H1 (cell line): ENCODE data around the gene RAB44. TPM values are rescaled to one million over a fixed set of nuclear protein-coding genes. Genes with fewer than 3 reads are reported as not detected.

Source experiments
- CTCF ChIA-PET: fragments of 300-600 bp; sonication (Branson Sonifier 250); formaldehyde crosslinking; loops from one replicate; lab custom pipeline; 2021; ENCODE audit not compliant: partially characterized antibody; lab: Charles Lee
- POLR2A ChIA-PET: fragments of 300-600 bp; sonication (Branson Sonifier 250); formaldehyde crosslinking; loops from one replicate; lab custom pipeline; 2021; ENCODE audit warnings: inconsistent platforms; ENCODE audit not compliant: partially characterized antibody; lab: Charles Lee
- DNase-seq, 2 experiments: peaks; one replicate each; pipeline versions ENCODE4 v3.0.0 to v3.0.0-alpha.2; 2010 to 2022; ENCODE audit warnings: low spot score in 2 of 2, low read depth in 1 of 2, mixed read lengths in 1 of 2
- FAIRE-seq: peaks from 2 replicates; lab custom pipeline; 2011; peaks lifted over from hg19 to GRCh38; lab: Jason Lieb, UNC
- H2AFZ ChIP-seq: 2 replicates; pipeline ENCODE4 v1.8.1; 2012; ENCODE audit warnings: low read length, inconsistent platforms
- H2AK5ac ChIP-seq: 2 replicates; pipeline ENCODE4 v1.6.1; 2013; ENCODE audit warnings: low read depth, low read length
- H2BK120ac ChIP-seq: replicated peaks from 2 replicates; pipeline ENCODE3; 2013; ENCODE audit warnings: low read depth, low read length, inconsistent platforms
- H2BK12ac ChIP-seq: 2 replicates; pipeline ENCODE4 v1.6.1; 2013; ENCODE audit warnings: low read depth, low read length
- H2BK15ac ChIP-seq: 2 replicates; pipeline ENCODE4 v1.6.1; 2013; ENCODE audit warnings: low read length
- H2BK20ac ChIP-seq: 2 replicates; pipeline ENCODE4 v1.6.1; 2013; ENCODE audit warnings: low read length
- H2BK5ac ChIP-seq: 2 replicates; pipeline ENCODE4 v1.6.1; 2013; ENCODE audit warnings: low read depth, low read length
- H3K14ac ChIP-seq: 2 replicates; pipeline ENCODE4 v1.6.1; 2013; ENCODE audit warnings: inconsistent platforms; ENCODE audit not compliant: insufficient read length
- H3K18ac ChIP-seq: 2 replicates; pipeline ENCODE4 v1.6.1; 2013; ENCODE audit warnings: low read length; ENCODE audit errors: extremely low read depth
- H3K23ac ChIP-seq: 2 replicates; pipeline ENCODE4 v1.6.1; 2013; ENCODE audit warnings: inconsistent platforms; ENCODE audit not compliant: insufficient read length
- H3K23me2 ChIP-seq: 2 replicates; pipeline ENCODE4 v1.6.1; 2013; ENCODE audit warnings: low read depth, low read length
- H3K27ac ChIP-seq: 2 replicates; pipeline ENCODE4 v1.6.1; 2011; ENCODE audit warnings: low read depth, low read length, inconsistent platforms
- H3K27me3 ChIP-seq, 4 experiments: replicated peaks in 1 of 4; 1 replicate in 1 of 4; 2 replicates in 3 of 4; pipeline versions ENCODE4 v1.6.1 to v1.8.1; 2011 to 2013; ENCODE audit warnings: low read length in 3 of 4, mild to moderate bottlenecking in 3 of 4, inconsistent platforms in 2 of 4, mixed read lengths in 2 of 4, moderate library complexity in 1 of 4; ENCODE audit not compliant: control insufficient read depth in 3 of 4, insufficient read depth in 3 of 4; ENCODE audit errors: extremely low read depth in 1 of 4
- H3K36me3 ChIP-seq, 4 experiments: 2 replicates each; pipeline versions ENCODE4 v1.6.1 to v1.8.1; 2011 to 2013; ENCODE audit warnings: mild to moderate bottlenecking in 4 of 4, low read length in 3 of 4, moderate library complexity in 2 of 4, control low read depth in 1 of 4, inconsistent platforms in 1 of 4; ENCODE audit not compliant: insufficient read depth in 4 of 4, control insufficient read depth in 2 of 4
- H3K4ac ChIP-seq: replicated peaks from 2 replicates; pipeline ENCODE3; 2013; ENCODE audit warnings: low read length, low read depth, mixed read lengths, inconsistent platforms; ENCODE audit not compliant: insufficient read length
- H3K4me1 ChIP-seq, 4 experiments: replicated peaks in 1 of 4; 1 replicate in 1 of 4; 2 replicates in 3 of 4; pipeline versions ENCODE4 v1.6.1 to v1.8.1; 2011 to 2013; ENCODE audit warnings: low read length in 3 of 4, inconsistent platforms in 2 of 4, mixed read lengths in 1 of 4; ENCODE audit not compliant: insufficient read depth in 4 of 4, control insufficient read depth in 3 of 4
- H3K4me2 ChIP-seq, 2 experiments: 2 replicates each; pipeline versions ENCODE4 v1.6.1 to v1.8.1; 2011 to 2013; ENCODE audit warnings: low read depth in 2 of 2, low read length in 2 of 2, control low read depth in 1 of 2, inconsistent platforms in 1 of 2, mild to moderate bottlenecking in 1 of 2; ENCODE audit not compliant: insufficient read depth in 1 of 2
- H3K4me3 ChIP-seq, 4 experiments: fragments of 200-600, 300-600 bp in 1 of 4; sonication (generic), shearing (Covaris generic), sonication (Bioruptor Twin) in 1 of 4; 2 replicates each; pipeline versions ENCODE4 v1.5.1 to v1.8.1; 2011 to 2016; ENCODE audit warnings: low read length in 4 of 4, low read depth in 3 of 4, control low read depth in 2 of 4, inconsistent platforms in 2 of 4, mild to moderate bottlenecking in 2 of 4, mixed read lengths in 1 of 4, moderate library complexity in 1 of 4; ENCODE audit not compliant: insufficient read depth in 2 of 4; ENCODE audit errors: extremely low read depth in 1 of 4
- H3K56ac ChIP-seq: replicated peaks from 2 replicates; pipeline ENCODE3; 2013; ENCODE audit warnings: low read depth, mild to moderate bottlenecking, mixed read lengths, low read length, inconsistent platforms; ENCODE audit not compliant: insufficient read length
- H3K79me1 ChIP-seq: 2 replicates; pipeline ENCODE4 v1.6.1; 2013; ENCODE audit warnings: low read depth, low read length, control low read depth
- H3K79me2 ChIP-seq, 2 experiments: 2 replicates each; pipeline versions ENCODE4 v1.6.1 to v1.8.1; 2012 to 2013; ENCODE audit warnings: low read length in 2 of 2, mild to moderate bottlenecking in 2 of 2, inconsistent platforms in 1 of 2; ENCODE audit not compliant: insufficient read depth in 2 of 2, control insufficient read depth in 1 of 2
- H3K9ac ChIP-seq, 4 experiments: replicated peaks in 1 of 4; 1 replicate in 1 of 4; 2 replicates in 3 of 4; pipeline versions ENCODE4 v1.6.1 to v1.8.1; 2011 to 2013; ENCODE audit warnings: low read depth in 3 of 4, low read length in 3 of 4, control low read depth in 2 of 4, mild to moderate bottlenecking in 2 of 4, moderate library complexity in 2 of 4, inconsistent platforms in 1 of 4; ENCODE audit errors: extremely low read depth in 1 of 4
- H3K9me3 ChIP-seq, 2 experiments: 2 replicates each; pipeline versions ENCODE4 v1.6.1 to v1.8.1; 2012 to 2013; ENCODE audit warnings: mild to moderate bottlenecking in 2 of 2, moderate library complexity in 2 of 2, control low read depth in 1 of 2, inconsistent platforms in 1 of 2, low read depth in 1 of 2, low read length in 1 of 2, mixed read lengths in 1 of 2; ENCODE audit not compliant: insufficient read depth in 2 of 2
- H4K20me1 ChIP-seq, 2 experiments: replicated peaks in 1 of 2; 2 replicates each; pipeline versions ENCODE3 to v1.8.1; 2011 to 2013; ENCODE audit warnings: inconsistent platforms in 2 of 2, low read length in 2 of 2, mild to moderate bottlenecking in 1 of 2; ENCODE audit not compliant: insufficient read depth in 2 of 2, control insufficient read depth in 1 of 2
- H4K5ac ChIP-seq: 2 replicates; pipeline ENCODE4 v1.6.1; 2013; ENCODE audit warnings: low read length, low read depth, mixed read lengths, inconsistent platforms; ENCODE audit not compliant: insufficient read length
- H4K8ac ChIP-seq: 2 replicates; pipeline ENCODE4 v1.8.0; 2013; ENCODE audit warnings: mild to moderate bottlenecking, moderate library complexity, low read length, inconsistent platforms; ENCODE audit not compliant: insufficient read depth; ENCODE audit errors: extremely low read depth
- H4K91ac ChIP-seq: replicated peaks from 2 replicates; pipeline ENCODE3; 2013; ENCODE audit warnings: low read length, mixed read lengths, inconsistent platforms; ENCODE audit not compliant: insufficient read length
- BRCA1 ChIP-seq: IDR thresholded peaks from 2 replicates; pipeline ENCODE4 v1.6.1; 2012; ENCODE audit warnings: low read depth, low read length, improper control_type of control experiment
- CBX5 ChIP-seq: fragments of 300-800, 300-1000 bp; sonication (generic); IDR thresholded peaks from 2 replicates; pipeline ENCODE4 v1.7.1; 2016; ENCODE audit warnings: antibody characterized with exemption, low read length, low read depth
- CREB1 ChIP-seq: IDR thresholded peaks from 2 replicates; pipeline ENCODE4 v1.6.1; 2012; ENCODE audit warnings: inconsistent platforms
- EGR1 ChIP-seq: IDR thresholded peaks from 2 replicates; pipeline ENCODE4 v1.6.1; 2011; ENCODE audit warnings: low read depth, low read length, borderline replicate concordance
- EP300 ChIP-seq, 2 experiments: IDR thresholded peaks; 1 replicate in 1 of 2; 2 replicates in 1 of 2; pipeline ENCODE4 v1.6.1; 2011 to 2012; ENCODE audit warnings: low read depth in 2 of 2, low read length in 2 of 2, mild to moderate bottlenecking in 2 of 2, borderline replicate concordance in 1 of 2, inconsistent platforms in 1 of 2, moderate library complexity in 1 of 2
- GTF2F1 ChIP-seq: IDR thresholded peaks from 2 replicates; pipeline ENCODE4 v1.6.1; 2012; ENCODE audit warnings: low read depth, low read length, improper control_type of control experiment, borderline replicate concordance
- HDAC2 ChIP-seq, 2 experiments: fragments of 300-600 bp in 1 of 2; sonication (generic) in 1 of 2; IDR thresholded peaks; 2 replicates each; pipeline ENCODE4 v1.6.1; 2011 to 2012; ENCODE audit warnings: low read depth in 2 of 2, low read length in 2 of 2, mild to moderate bottlenecking in 2 of 2, moderate library complexity in 2 of 2, borderline replicate concordance in 1 of 2, inconsistent platforms in 1 of 2
- JUN ChIP-seq: IDR thresholded peaks from 2 replicates; pipeline ENCODE4 v1.6.1; 2011; ENCODE audit warnings: low read depth, mild to moderate bottlenecking, improper control_type of control experiment, low read length
- JUND ChIP-seq: IDR thresholded peaks from 2 replicates; pipeline ENCODE4 v1.6.1; 2011; ENCODE audit warnings: mild to moderate bottlenecking, improper control_type of control experiment, low read length
- KDM1A ChIP-seq: fragments of 200-600, 300-600 bp; sonication (generic); IDR thresholded peaks from 2 replicates; pipeline ENCODE4 v1.7.1; 2016; ENCODE audit warnings: mild to moderate bottlenecking, low read length, borderline replicate concordance
- MAFK ChIP-seq: IDR thresholded peaks from 2 replicates; pipeline ENCODE4 v1.6.1; 2012; ENCODE audit warnings: low read depth, mild to moderate bottlenecking, improper control_type of control experiment, low read length
- SIN3A ChIP-seq, 2 experiments: IDR thresholded peaks in 1 of 2; conservative IDR thresholded peaks in 1 of 2; 2 replicates each; pipeline ENCODE4 v1.6.1; 2011 to 2012; ENCODE audit warnings: low read length in 2 of 2, improper control_type of control experiment in 1 of 2, low read depth in 1 of 2, mild to moderate bottlenecking in 1 of 2
- SIX5 ChIP-seq: IDR thresholded peaks from 2 replicates; pipeline ENCODE4 v1.6.1; 2011; ENCODE audit warnings: mild to moderate bottlenecking, low read depth, low read length
- SUZ12 ChIP-seq: fragments of 200-600 bp; sonication (generic); IDR thresholded peaks from 2 replicates; pipeline ENCODE4 v1.6.1; 2012; ENCODE audit warnings: mild to moderate bottlenecking, inconsistent platforms, low read length, moderate library complexity, mixed read lengths
- ZNF274 ChIP-seq: IDR thresholded peaks from 2 replicates; pipeline ENCODE4 v1.7.0; 2012; ENCODE audit warnings: low read length, borderline replicate concordance; ENCODE audit errors: extremely low read depth
- WGBS, 2 experiments: shearing (Covaris generic) in 1 of 2; methylation state at CpG; one replicate each; pipeline versions ENCODE4 v1.1.6 to v1.1.7; 2013 to 2015; ENCODE audit warnings: low lambda C conversion rate in 2 of 2, mixed read lengths in 2 of 2, inconsistent platforms in 1 of 2, low coverage in 1 of 2, missing lambda C conversion rate in 1 of 2; ENCODE audit not compliant: insufficient replicate concordance in 2 of 2, insufficient coverage in 1 of 2, insufficient read length in 1 of 2; ENCODE audit errors: extremely low coverage in 1 of 2, missing lambda C conversion rate in 1 of 2; 5-methylcytosine and 5-hydroxymethylcytosine counted together
- polyA plus RNA-seq, 7 experiments: library from polyadenylated mRNA; depleted of rRNA in 3 of 7; stranded (reverse) in 5 of 7; unstranded in 2 of 7; fragments of >200 nt in 5 of 7; fragments of 200-250 nt in 2 of 7; gene quantifications; 1 replicate in 5 of 7; 2 replicates in 1 of 7; 4 replicates in 1 of 7; pipeline versions ENCODE4 v1.2.1 to v1.2.3, GENCODE V29; 2011 to 2013; ENCODE audit warnings: missing spikeins in 2 of 7, mixed read lengths in 2 of 7
- total RNA-seq: library from RNA; stranded (reverse); fragmentation: NEBNext Ultra II Directional; extraction: Animal tissue kit (Norgen Biotek cat#: 25700); gene quantifications from 2 replicates; pipeline ENCODE4 v1.2.1, GENCODE V29; 2021

The RAB44 gene
- total and polyA plus RNA-seq, 2 of the 8 experiments (the other 6 are each of a cell fraction or from before 2014, with no cell fraction given): 0.02 TPM; not detected in 1

GRCh38 chr6:36691011-36691410, 6.6 kb upstream of the RAB44 start:
- H2BK5ac ChIP-seq: no peak overlapping the region
- TF ChIP-seq JUND: no peak
- TF ChIP-seq EP300 (IDR thresholded peaks at IDR 0.05; ENCODE audit: borderline replicate concordance in 1 of 2, low read depth in 2 of 2, low read length in 2 of 2): no peak
- no peak for TF ChIP-seq KDM1A
- TF ChIP-seq SIX5: no peak
- TF ChIP-seq SIN3A (conservative IDR thresholded peaks at IDR 0.05 in 1 of 2, IDR thresholded peaks at IDR 0.05 in 1 of 2; ENCODE audit: low read depth in 1 of 2, low read length in 2 of 2): no peak
- TF ChIP-seq GTF2F1: no peak
- no peak for TF ChIP-seq MAFK
- TF ChIP-seq BRCA1: no peak
- no peak for TF ChIP-seq CREB1
- no peak for TF ChIP-seq JUN
- no peak for TF ChIP-seq ZNF274
- TF ChIP-seq HDAC2 (IDR thresholded peaks at IDR 0.05; ENCODE audit: borderline replicate concordance in 1 of 2, low read depth in 2 of 2, low read length in 2 of 2): no peak
- TF ChIP-seq SUZ12: no peak
- no peak for TF ChIP-seq CBX5
- no peak for TF ChIP-seq EGR1

More at GRCh38 chr6:36691011-36691410, 6.6 kb upstream of the RAB44 start:
- Histone ChIP-seq H2AFZ (no peak overlapping the region), H3K27ac (no peak overlapping the region), H3K4ac (no peak overlapping the region), H3K4me1 (no peaks in the 10 kb centered on the region), H2BK15ac (no peak overlapping the region), H4K20me1 (peaks cover 0 to 4% of the 10 kb centered on the region in 2 experiments), H3K4me3 (no peak overlapping the region), H2BK120ac (no peak overlapping the region), H3K4me2 (no peak overlapping the region), H4K8ac (no peak overlapping the region), H3K79me1 (no peaks in the 10 kb centered on the region), H3K23me2 (no peaks in the 10 kb centered on the region), H3K79me2 (no peaks in the 10 kb centered on the region), H4K5ac (no peak overlapping the region), H2BK12ac (no peak overlapping the region), H3K56ac (no peak overlapping the region), H3K9ac (no peak overlapping the region), H3K14ac (no peak overlapping the region), H2AK5ac (no peak overlapping the region), H2BK20ac (no peak overlapping the region), H3K36me3 (peaks cover 0 to 9% (median 2%) of the 10 kb centered on the region in 4 experiments; a peak in 4 of 8 replicates), H3K9me3 (no peaks in the 10 kb centered on the region), H3K27me3 (no peaks in the 10 kb centered on the region), H3K23ac (no peak overlapping the region), H3K18ac (no peak overlapping the region), H4K91ac (no peak overlapping the region)
- FAIRE-seq (no peak), DNase-seq (no peak)
- WGBS, 2 experiments: 89% methylated on average over 4 of the region's 4 CpGs; no CpG with 5 or more reads in 1 of the 2 experiments
- CTCF ChIA-PET: interaction anchor here (0.7 to 1.6 kb wide), 7 partner anchors 9 to 75 kb away, joined by 3 to 5 read pairs (median 3); no protein-coding TSS in a partner anchor
- POLR2A ChIA-PET: no interaction called here
